Thoracic aorta (tissue), 2 donors: ENCODE results near the gene RPS16. TPM values are rescaled to one million over a fixed set of nuclear protein-coding genes. Genes with fewer than 3 reads are reported as not detected.
"Not testable (repeated sequence)": the region's sequence is repeated elsewhere in the genome, so short reads cannot be mapped to it uniquely, and the experiment has no call there.

Experiments
- ATAC-seq: fragments of 150-250 bp; one replicate; pipeline ENCODE4 v1.8.0; 2017; ENCODE audit warnings: low read depth; ENCODE audit not compliant: insufficient number of reproducible peaks, low FRiP score
- DNase-seq: peaks from one replicate; pipeline ENCODE4 v3.0.0-alpha.2; 2020; ENCODE audit warnings: low spot score
- H3K27ac ChIP-seq, 2 donors: fragments of 200-600 bp; sonication (generic); 1 replicate in 1 of 2; 2 replicates in 1 of 2; pipeline ENCODE4 v1.5.1; 2016; ENCODE audit warnings: mild to moderate bottlenecking in 2 of 2, moderate library complexity in 2 of 2
- H3K27me3 ChIP-seq: fragments of 200-600 bp; sonication (generic); replicated peaks from 2 replicates; pipeline ENCODE4 v1.6.0; 2016; ENCODE audit warnings: mild to moderate bottlenecking; ENCODE audit not compliant: insufficient read depth
- H3K36me3 ChIP-seq: fragments of 200-600 bp; sonication (generic); one replicate; pipeline ENCODE4 v1.5.1; 2016
- H3K4me1 ChIP-seq, 2 donors: fragments of 200-600 bp; sonication (generic); 1 replicate in 1 of 2; 2 replicates in 1 of 2; pipeline versions ENCODE4 v1.5.1 to v1.6.0; 2016; ENCODE audit warnings: low read depth in 2 of 2, mild to moderate bottlenecking in 1 of 2; ENCODE audit not compliant: control insufficient read depth in 1 of 2
- H3K4me3 ChIP-seq: fragments of 200-600 bp; sonication (generic); 2 replicates; pipeline ENCODE4 v1.5.1; 2016; ENCODE audit warnings: mild to moderate bottlenecking
- H3K9me3 ChIP-seq: fragments of 200-600 bp; sonication (generic); 2 replicates; pipeline ENCODE4 v1.5.1; 2016
- CTCF ChIP-seq: fragments of 200-600 bp; sonication (generic); IDR thresholded peaks from one replicate; pipeline ENCODE4 v1.5.1; 2019; ENCODE audit warnings: antibody characterized with exemption
- total RNA-seq, 2 donors: library from RNA; depleted of rRNA; stranded (reverse); fragments of >200 nt; gene quantifications; one replicate each; pipeline versions ENCODE4 v1.1.0 to v1.2.3, GENCODE V29; 2016

The RPS16 gene
- total RNA-seq, 2 donors from 2014 or later, result 716 to 775 TPM

- H3K27ac ChIP-seq, result no peak overlapping the region
- H3K27me3 ChIP-seq, result no peaks in the 10 kb centered on the region
- no peak for TF ChIP-seq CTCF
- no peak overlapping the region for H3K4me3 ChIP-seq
- H3K36me3 ChIP-seq, result peaks cover 88% of the 10 kb centered on the region
- H3K4me1 ChIP-seq, result no peaks in the 10 kb centered on the region
- no peaks in the 10 kb centered on the region for H3K9me3 ChIP-seq
- ATAC-seq (no peak), DNase-seq (no peak)
Measured at GRCh38 chr19:39467941-39468340, 32.2 kb upstream of the RPS16 start.

- no peaks in the 10 kb centered on the region for H3K4me1 ChIP-seq
- H3K9me3 ChIP-seq, result no peaks in the 10 kb centered on the region
- H3K36me3 ChIP-seq, result peaks cover 74% of the 10 kb centered on the region
- DNase-seq (no peak), ATAC-seq (no peak)
- H3K27ac ChIP-seq, result no peak overlapping the region
- no peak for TF ChIP-seq CTCF
- H3K4me3 ChIP-seq, result no peak overlapping the region
- H3K27me3 ChIP-seq, result no peaks in the 10 kb centered on the region
Measured at GRCh38 chr19:39465956-39466747, 30.4 kb upstream of the RPS16 start.

- no peaks in the 10 kb centered on the region for H3K4me1 ChIP-seq
- H3K36me3 ChIP-seq, result peaks cover 74% of the 10 kb centered on the region
- no peaks in the 10 kb centered on the region for H3K9me3 ChIP-seq
- ATAC-seq (no peak), DNase-seq (no peak)
- no peak overlapping the region for H3K27ac ChIP-seq
- no peak for TF ChIP-seq CTCF
- no peak overlapping the region for H3K4me3 ChIP-seq
- no peaks in the 10 kb centered on the region for H3K27me3 ChIP-seq
Measured at GRCh38 chr19:39463403-39463802, 27.7 kb upstream of the RPS16 start.

GRCh38 chr19:39451257-39451656 lies 15.5 kb upstream of the RPS16 start:
- ATAC-seq, H3K9me3 ChIP-seq, H3K27me3 ChIP-seq, DNase-seq, H3K27ac ChIP-seq, H3K4me3 ChIP-seq: not testable (repeated sequence)
- H3K4me1 ChIP-seq, result peaks cover 24 to 32% of the 10 kb centered on the region in 2 donors
- peaks cover 27% of the 10 kb centered on the region for H3K36me3 ChIP-seq

GRCh38 chr19:39449116-39449797 lies 13.5 kb upstream of the RPS16 start:
- ATAC-seq (no peak), DNase-seq (no peak)
- H3K4me1 ChIP-seq, result peaks cover 26 to 41% of the 10 kb centered on the region in 2 donors
- peaks cover 18% of the 10 kb centered on the region for H3K36me3 ChIP-seq
- no peak for TF ChIP-seq CTCF
- H3K9me3 ChIP-seq, result no peaks in the 10 kb centered on the region
- H3K4me3 ChIP-seq, result no peak overlapping the region
- no peak overlapping the region for H3K27ac ChIP-seq
- no peaks in the 10 kb centered on the region for H3K27me3 ChIP-seq
